Hindlimb muscle (tissue), 1 donor: ENCODE measurements around the gene CDKL5. TPM values are rescaled to one million over a fixed set of nuclear protein-coding genes. Genes with fewer than 3 reads are reported as not detected.

Experiments
- DNase-seq: peaks from one replicate; pipeline ENCODE4 v3.0.0-alpha.2; 2013
- polyA plus RNA-seq: library from polyadenylated mRNA; unstranded; fragments of 120-200 nt; gene quantifications from one replicate; pipeline ENCODE4 v1.2.1, GENCODE V29; 2013; ENCODE audit not compliant: insufficient read length

CDKL5 gene
- polyA plus RNA-seq, 1 donor = 5.6 TPM

GRCh38 chrX:18701621-18702361 lies 276.4 kb downstream of the CDKL5 start:
- no peak for DNase-seq

- no peak for DNase-seq
These were observed 277.2 kb downstream of the CDKL5 start for GRCh38 chrX:18702362-18703195.

Other genes starting within 250 kb of the CDKL5 start
- not detected for gene BEND2, start 204.7 kb upstream of the CDKL5 start, polyA plus RNA-seq
- 6.0 TPM for gene SCML2, start 70.9 kb upstream of the CDKL5 start, polyA plus RNA-seq
- 0.06 TPM for gene RS1, start 246.5 kb downstream of the CDKL5 start, polyA plus RNA-seq